HG02678 (cell line): ENCODE results near the gene SYTL2.
A peak's percentile ranks its signal among the peaks of the same experiment; 100 is the strongest.

Experiments used
- ATAC-seq: cut with Tn5 transposase; IDR thresholded peaks from one replicate; pipeline ENCODE4 v1.9.1; 2021; ENCODE audit warnings: mild to moderate bottlenecking, moderate library complexity; ENCODE audit not compliant: unreplicated experiment

SYTL2 gene

GRCh38 chr11:85826116-85826855, 15.3 kb upstream of the SYTL2 start:
- ATAC-seq = peak; percentile 59

- ATAC-seq = no peak
Observed at GRCh38 chr11:85825616-85826015, 14.7 kb upstream of the SYTL2 start.

GRCh38 chr11:85823816-85824215, 12.9 kb upstream of the SYTL2 start:
- ATAC-seq = no peak

GRCh38 chr11:85822814-85823213, 11.9 kb upstream of the SYTL2 start:
- no peak for ATAC-seq

- no peak for ATAC-seq
Observed at GRCh38 chr11:85821636-85822035, 10.7 kb upstream of the SYTL2 start.

- no peak for ATAC-seq
Observed at GRCh38 chr11:85819441-85819840, 8.5 kb upstream of the SYTL2 start.

GRCh38 chr11:85815186-85815931, 4.4 kb upstream of the SYTL2 start:
- ATAC-seq = no peak

- ATAC-seq = no peak
Observed at GRCh38 chr11:85813721-85814120, 2.8 kb upstream of the SYTL2 start.

GRCh38 chr11:85811624-85812023, 683 bp upstream of the SYTL2 start:
- ATAC-seq = no peak

GRCh38 chr11:85810521-85810870, 445 bp downstream of the SYTL2 start:
- no peak for ATAC-seq

- ATAC-seq = no peak
Observed at GRCh38 chr11:85809863-85810262, 1.1 kb downstream of the SYTL2 start.

- peak; percentile 49 for ATAC-seq
Observed at GRCh38 chr11:85809191-85809590, 1.8 kb downstream of the SYTL2 start.

- ATAC-seq = no peak
Observed at GRCh38 chr11:85806876-85807275, 4.1 kb downstream of the SYTL2 start.

- ATAC-seq = no peak
Observed at GRCh38 chr11:85806016-85806415, 4.9 kb downstream of the SYTL2 start.

GRCh38 chr11:85805387-85805786, 5.6 kb downstream of the SYTL2 start:
- ATAC-seq = no peak

GRCh38 chr11:85803920-85804319, 7.0 kb downstream of the SYTL2 start:
- ATAC-seq = no peak

GRCh38 chr11:85803303-85803702, 7.6 kb downstream of the SYTL2 start:
- no peak for ATAC-seq

- ATAC-seq = no peak
Observed at GRCh38 chr11:85801527-85801926, 9.4 kb downstream of the SYTL2 start.

- ATAC-seq = no peak
Observed at GRCh38 chr11:85800595-85801342, 10.2 kb downstream of the SYTL2 start.

GRCh38 chr11:85799142-85799541, 11.8 kb downstream of the SYTL2 start:
- no peak for ATAC-seq

GRCh38 chr11:85798361-85798760, 12.6 kb downstream of the SYTL2 start:
- no peak for ATAC-seq
